ENCODE data around the gene WFIKKN2. TPM values are rescaled to one million over a fixed set of nuclear protein-coding genes. Genes with fewer than 3 reads are reported as not detected.

WFIKKN2 gene
- total RNA-seq, 4 donors from 2014 or later: 0.09 to 0.22 (median 0.20) TPM; not detected in 1

GRCh38 chr17:50887705-50888245 lies 52.4 kb downstream of the WFIKKN2 start:
- TF ChIP-seq POLR2A (IDR thresholded peaks at IDR 0.05) (no peak), CTCF (IDR thresholded peaks at IDR 0.05 in 4 of 5, conservative IDR thresholded peaks at IDR 0.05 in 1 of 5) (no peak)
- Histone ChIP-seq H3K36me3 (no peaks in the 10 kb centered on the region), H3K27ac (no peak overlapping the region), H3K4me3 (no peak overlapping the region), H3K4me1 (no peaks in the 10 kb centered on the region), H3K27me3 (no peaks in the 10 kb centered on the region), H3K9me3 (no peaks in the 10 kb centered on the region)
- ATAC-seq (no peak), DNase-seq (no peak)
- in situ Hi-C loops (cut with MboI; ENCODE audit: low sequenced_read_pairs in 4 of 4) (no loop called here), intact Hi-C loops (cut with DNase I; ENCODE audit: low total_unique reads) (no loop called here)

- intact Hi-C loops (cut with DNase I; ENCODE audit: low total_unique reads): no loop called here
These were observed 54.2 kb downstream of the WFIKKN2 start for GRCh38 chr17:50889528-50890118.

GRCh38 chr17:50890675-50891516 lies 55.5 kb downstream of the WFIKKN2 start:
- no peaks in the 10 kb centered on the region for H3K27me3 ChIP-seq
- intact Hi-C loops (cut with DNase I; ENCODE audit: low total_unique reads) (no loop called here), in situ Hi-C loops (cut with MboI; ENCODE audit: low sequenced_read_pairs in 4 of 4) (no loop called here)
- H3K4me1 ChIP-seq: no peaks in the 10 kb centered on the region
- ATAC-seq (no peak), DNase-seq (no peak)
- no peaks in the 10 kb centered on the region for H3K36me3 ChIP-seq
- TF ChIP-seq POLR2A (IDR thresholded peaks at IDR 0.05) (no peak), CTCF (IDR thresholded peaks at IDR 0.05 in 4 of 5, conservative IDR thresholded peaks at IDR 0.05 in 1 of 5) (no peak)
- no peaks in the 10 kb centered on the region for H3K9me3 ChIP-seq
- no peak overlapping the region for H3K27ac ChIP-seq
- no peak overlapping the region for H3K4me3 ChIP-seq

More at GRCh38 chr17:50889528-50890118, 54.2 kb downstream of the WFIKKN2 start:
- Histone ChIP-seq H3K4me1 (no peaks in the 10 kb centered on the region), H3K27ac (peak overlapping the region in 2 of 4 donors; percentile 13 to 24), H3K27me3 (no peaks in the 10 kb centered on the region), H3K9me3 (no peaks in the 10 kb centered on the region), H3K36me3 (no peaks in the 10 kb centered on the region), H3K4me3 (no peak overlapping the region)
- ATAC-seq (no peak), DNase-seq (no peak)
- in situ Hi-C loops (cut with MboI; ENCODE audit: low sequenced_read_pairs in 4 of 4): no loop called here
- TF ChIP-seq CTCF (IDR thresholded peaks at IDR 0.05 in 4 of 5, conservative IDR thresholded peaks at IDR 0.05 in 1 of 5) (no peak), POLR2A (IDR thresholded peaks at IDR 0.05) (no peak)

- no peak for ATAC-seq
- no peaks in the 10 kb centered on the region for H3K27me3 ChIP-seq
- TF ChIP-seq POLR2A (IDR thresholded peaks at IDR 0.05) (no peak), CTCF (IDR thresholded peaks at IDR 0.05 in 4 of 5, conservative IDR thresholded peaks at IDR 0.05 in 1 of 5) (no peak)
- no peak overlapping the region for H3K4me3 ChIP-seq
- no peaks in the 10 kb centered on the region for H3K4me1 ChIP-seq
- no peak overlapping the region for H3K27ac ChIP-seq
- DNase-seq: no peak
- in situ Hi-C loops (cut with MboI; ENCODE audit: low sequenced_read_pairs in 4 of 4): no loop called here
- H3K9me3 ChIP-seq: no peaks in the 10 kb centered on the region
- intact Hi-C loops (cut with DNase I; ENCODE audit: low total_unique reads): no loop called here
- no peaks in the 10 kb centered on the region for H3K36me3 ChIP-seq
These were observed 56.2 kb downstream of the WFIKKN2 start for GRCh38 chr17:50891577-50891989.

Other genes with a start within 250 kb of the WFIKKN2 start
- gene ABCC3, start 200.7 kb upstream of the WFIKKN2 start, total RNA-seq: 1 to 10 TPM in 1 of 4 donors, under 1 TPM in 3; 0.51 to 1.3 (median 0.76) TPM
- 100 to 1,000 TPM in 3 of 4 donors, 10 to 100 TPM in 1; 97.3 to 135 (median 112) TPM for gene ANKRD40, start 127.7 kb upstream of the WFIKKN2 start, total RNA-seq
- 10 to 100 TPM; 10.4 to 67.3 (median 25.7) TPM for gene LUC7L3, start 116.0 kb upstream of the WFIKKN2 start, total RNA-seq
- gene ANKRD40CL, start 68.1 kb upstream of the WFIKKN2 start, total RNA-seq: not detected
- 10 to 100 TPM; 13.6 to 53.5 (median 28.2) TPM for gene TOB1, start 30.8 kb downstream of the WFIKKN2 start, total RNA-seq